Vagina (tissue), 2 donors: ENCODE results near the gene ITSN1. TPM values are rescaled to one million over a fixed set of nuclear protein-coding genes. Genes with fewer than 3 reads are reported as not detected.

Experiments
- DNase-seq, 2 donors: peaks; one replicate each; pipeline ENCODE4 v3.0.0-alpha.2; 2017; ENCODE audit errors: extremely low spot score in 2 of 2
- H3K27ac ChIP-seq: fragments of 200-600 bp; sonication (generic); one replicate; pipeline ENCODE4 v1.5.1; 2019
- H3K27me3 ChIP-seq: fragments of 200-600 bp; sonication (generic); one replicate; pipeline ENCODE4 v1.5.1; 2019
- H3K36me3 ChIP-seq, 2 donors: fragments of 200-600 bp; sonication (generic); one replicate each; pipeline ENCODE4 v1.5.1; 2017 to 2019
- H3K4me1 ChIP-seq: fragments of 200-600 bp; sonication (generic); one replicate; pipeline ENCODE4 v1.5.1; 2019
- H3K4me3 ChIP-seq, 2 donors: fragments of 200-600 bp; sonication (generic); 1 replicate in 1 of 2; 2 replicates in 1 of 2; pipeline ENCODE4 v1.5.1; 2016 to 2019
- H3K9me3 ChIP-seq: fragments of 200-600 bp; sonication (generic); one replicate; pipeline ENCODE4 v1.5.1; 2019
- POLR2A ChIP-seq, 2 donors: fragments of 450-650 bp; IDR thresholded peaks; one replicate each; pipeline ENCODE4 v1.6.1; 2017; ENCODE audit warnings: antibody characterized with exemption in 2 of 2, mild to moderate bottlenecking in 2 of 2, moderate library complexity in 2 of 2
- POLR2AphosphoS5 ChIP-seq, 2 donors: sonication (generic); formaldehyde crosslinking; IDR thresholded peaks; one replicate each; pipeline ENCODE4 v1.9.0; 2017; ENCODE audit warnings: antibody characterized with exemption in 2 of 2, mild to moderate bottlenecking in 2 of 2, low read depth in 1 of 2; ENCODE audit not compliant: insufficient read depth in 1 of 2
- intact Hi-C: fragments of 100-400 bp; cut with DNase I; formaldehyde crosslinking; loops from one replicate; pipeline ENCODE4 v1.15.1; 2023
- total RNA-seq: library from RNA; depleted of rRNA; stranded (reverse); fragments of >200 nt; gene quantifications from one replicate; pipeline ENCODE4 v1.2.3, GENCODE V29; 2016
- TF ChIP-seq, protein P1 (sequence below), 3 experiments: fragments of 450-650 bp in 2 of 3; fragments of 200-600 bp in 1 of 3; sonication (generic) in 1 of 3; IDR thresholded peaks; one replicate each; pipeline ENCODE4 v1.5.1; 2017 to 2019; ENCODE audit warnings: antibody characterized with exemption in 3 of 3, mild to moderate bottlenecking in 2 of 3, moderate library complexity in 2 of 3

ITSN1 gene
- total RNA-seq, 1 donor from 2014 or later, result 46.9 TPM

- no peaks in the 10 kb centered on the region for H3K27me3 ChIP-seq
- H3K27ac ChIP-seq, result no peak overlapping the region
- H3K9me3 ChIP-seq, result no peaks in the 10 kb centered on the region
- intact Hi-C loops, result loop anchor here (10.0 kb wide), 2 partner anchors 159 to 249 kb away; no protein-coding TSS in a partner anchor
- TF ChIP-seq POLR2A (IDR thresholded peaks at IDR 0.05) (no peak), POLR2AphosphoS5 (IDR thresholded peaks at IDR 0.05; ENCODE audit: insufficient read depth in 1 of 2, low read depth in 1 of 2) (no peak)
- TF ChIP-seq, protein P1, sequence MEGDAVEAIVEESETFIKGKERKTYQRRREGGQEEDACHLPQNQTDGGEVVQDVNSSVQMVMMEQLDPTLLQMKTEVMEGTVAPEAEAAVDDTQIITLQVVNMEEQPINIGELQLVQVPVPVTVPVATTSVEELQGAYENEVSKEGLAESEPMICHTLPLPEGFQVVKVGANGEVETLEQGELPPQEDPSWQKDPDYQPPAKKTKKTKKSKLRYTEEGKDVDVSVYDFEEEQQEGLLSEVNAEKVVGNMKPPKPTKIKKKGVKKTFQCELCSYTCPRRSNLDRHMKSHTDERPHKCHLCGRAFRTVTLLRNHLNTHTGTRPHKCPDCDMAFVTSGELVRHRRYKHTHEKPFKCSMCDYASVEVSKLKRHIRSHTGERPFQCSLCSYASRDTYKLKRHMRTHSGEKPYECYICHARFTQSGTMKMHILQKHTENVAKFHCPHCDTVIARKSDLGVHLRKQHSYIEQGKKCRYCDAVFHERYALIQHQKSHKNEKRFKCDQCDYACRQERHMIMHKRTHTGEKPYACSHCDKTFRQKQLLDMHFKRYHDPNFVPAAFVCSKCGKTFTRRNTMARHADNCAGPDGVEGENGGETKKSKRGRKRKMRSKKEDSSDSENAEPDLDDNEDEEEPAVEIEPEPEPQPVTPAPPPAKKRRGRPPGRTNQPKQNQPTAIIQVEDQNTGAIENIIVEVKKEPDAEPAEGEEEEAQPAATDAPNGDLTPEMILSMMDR (IDR thresholded peaks at IDR 0.05), result no peak
- DNase-seq, result no peak
- H3K4me3 ChIP-seq, result no peak overlapping the region
- no peaks in the 10 kb centered on the region for H3K36me3 ChIP-seq
- peaks cover 33% of the 10 kb centered on the region for H3K4me1 ChIP-seq
These were observed 3.4 kb downstream of the ITSN1 start for GRCh38 chr21:33645730-33646129.

DNA sequence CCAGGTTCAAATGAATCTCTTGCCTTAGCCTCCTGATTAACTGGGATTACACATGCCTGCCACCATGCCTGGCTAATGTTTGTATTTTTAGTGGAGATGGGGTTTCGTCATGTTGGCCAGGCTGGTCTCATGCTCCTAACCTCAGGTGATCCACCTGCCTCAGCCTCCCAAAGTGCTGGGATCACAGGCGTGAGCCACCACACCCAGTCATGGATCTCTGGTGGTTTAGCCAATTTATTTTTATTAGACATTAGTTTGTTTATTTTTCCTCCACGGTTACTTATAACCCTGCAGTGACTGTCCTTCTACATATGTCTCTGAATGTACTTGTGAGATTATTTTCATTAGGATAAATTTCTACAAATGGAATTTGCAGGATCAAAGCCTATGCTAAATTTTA lies 5.3 kb downstream of the ITSN1 start:
- intact Hi-C loops, result loop anchor here (10.0 kb wide), 2 partner anchors 157 to 247 kb away; no protein-coding TSS in a partner anchor
- H3K4me1 ChIP-seq, result peaks cover 36% of the 10 kb centered on the region
- TF ChIP-seq POLR2AphosphoS5 (IDR thresholded peaks at IDR 0.05; ENCODE audit: insufficient read depth in 1 of 2, low read depth in 1 of 2), result no peak
- TF ChIP-seq, protein P1 (IDR thresholded peaks at IDR 0.05), result no peak
- TF ChIP-seq POLR2A (IDR thresholded peaks at IDR 0.05), result no peak
- H3K4me3 ChIP-seq, result no peak overlapping the region
- no peaks in the 10 kb centered on the region for H3K36me3 ChIP-seq
- no peak overlapping the region for H3K27ac ChIP-seq
- H3K27me3 ChIP-seq, result no peaks in the 10 kb centered on the region
- DNase-seq, result no peak
- H3K9me3 ChIP-seq, result no peaks in the 10 kb centered on the region

GRCh38 chr21:33648555-33648954 lies 6.3 kb downstream of the ITSN1 start:
- H3K4me3 ChIP-seq, result no peak overlapping the region
- peaks cover 36% of the 10 kb centered on the region for H3K4me1 ChIP-seq
- H3K27me3 ChIP-seq, result no peaks in the 10 kb centered on the region
- TF ChIP-seq, protein P1 (IDR thresholded peaks at IDR 0.05), result no peak
- TF ChIP-seq POLR2A (IDR thresholded peaks at IDR 0.05) (no peak), POLR2AphosphoS5 (IDR thresholded peaks at IDR 0.05; ENCODE audit: insufficient read depth in 1 of 2, low read depth in 1 of 2) (no peak)
- intact Hi-C loops, result loop anchor here (10.0 kb wide), 2 partner anchors 156 to 246 kb away; no protein-coding TSS in a partner anchor
- no peaks in the 10 kb centered on the region for H3K9me3 ChIP-seq
- no peak overlapping the region for H3K27ac ChIP-seq
- H3K36me3 ChIP-seq, result no peaks in the 10 kb centered on the region
- no peak for DNase-seq

- H3K4me1 ChIP-seq, result peaks cover 28% of the 10 kb centered on the region
- no peak overlapping the region for H3K4me3 ChIP-seq
- no peaks in the 10 kb centered on the region for H3K27me3 ChIP-seq
- H3K27ac ChIP-seq, result no peak overlapping the region
- TF ChIP-seq POLR2AphosphoS5 (IDR thresholded peaks at IDR 0.05; ENCODE audit: insufficient read depth in 1 of 2, low read depth in 1 of 2), result no peak
- no peak for TF ChIP-seq POLR2A (IDR thresholded peaks at IDR 0.05)
- TF ChIP-seq, protein P1 (IDR thresholded peaks at IDR 0.05), result no peak
- H3K9me3 ChIP-seq, result no peaks in the 10 kb centered on the region
- no peak for DNase-seq
- H3K36me3 ChIP-seq, result no peaks in the 10 kb centered on the region
- intact Hi-C loops, result no loop called here
These were observed 7.9 kb downstream of the ITSN1 start for GRCh38 chr21:33650230-33650629.

DNA sequence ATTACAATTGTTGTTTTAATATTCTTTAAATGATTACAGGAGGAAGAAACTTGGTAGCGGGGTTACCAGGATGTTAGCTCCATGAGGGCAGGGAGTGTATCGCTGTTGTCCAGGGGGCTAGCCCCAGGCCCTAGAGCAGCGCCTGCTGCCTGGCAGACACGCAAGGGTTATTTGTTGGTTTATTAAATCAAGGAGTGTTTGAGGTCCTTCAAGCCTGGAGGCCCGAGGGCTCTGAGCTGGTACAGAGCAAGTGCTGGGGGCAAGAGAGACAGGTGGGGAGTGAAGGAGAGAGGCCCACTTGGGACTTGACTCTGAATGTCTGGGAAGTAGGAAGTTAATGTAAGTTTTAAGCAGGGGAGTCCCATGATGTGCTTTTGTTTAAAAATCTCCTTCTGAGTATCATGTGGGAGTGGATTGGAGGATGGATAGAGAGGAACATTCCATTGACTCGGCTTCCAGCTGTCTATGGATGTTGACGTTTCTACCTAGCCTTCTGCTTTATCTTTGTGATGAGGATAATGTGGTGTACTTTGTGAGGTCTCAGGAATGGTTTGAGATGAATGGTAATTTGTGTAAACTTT lies 8.7 kb downstream of the ITSN1 start:
- H3K27ac ChIP-seq, result no peak overlapping the region
- peaks cover 33% of the 10 kb centered on the region for H3K4me1 ChIP-seq
- DNase-seq, result no peak
- H3K9me3 ChIP-seq, result no peaks in the 10 kb centered on the region
- TF ChIP-seq POLR2A (IDR thresholded peaks at IDR 0.05), result no peak
- TF ChIP-seq, protein P1 (IDR thresholded peaks at IDR 0.05), result no peak
- TF ChIP-seq POLR2AphosphoS5 (IDR thresholded peaks at IDR 0.05; ENCODE audit: insufficient read depth in 1 of 2, low read depth in 1 of 2), result no peak
- intact Hi-C loops, result no loop called here
- no peaks in the 10 kb centered on the region for H3K27me3 ChIP-seq
- H3K36me3 ChIP-seq, result no peaks in the 10 kb centered on the region
- H3K4me3 ChIP-seq, result no peak overlapping the region
